GM18861 (cell line): ENCODE data around the gene SLC35B3.
"Not testable (repeated sequence)": the region's sequence is repeated elsewhere in the genome, so short reads cannot be mapped to it uniquely, and the experiment has no call there.

Source experiments
- ATAC-seq: cut with Tn5 transposase; IDR thresholded peaks from one replicate; pipeline ENCODE4 v1.9.1; 2021; ENCODE audit not compliant: unreplicated experiment

The SLC35B3 gene

GRCh38 chr6:8435093-8435844 is at the start of gene SLC35B3:
Gene SLC35B3, minus strand, starts transcription at chr6:8435545.
- ATAC-seq, result peak; percentile 98

- no peak for ATAC-seq
These were observed 48.3 kb upstream of the SLC35B3 start for GRCh38 chr6:8483650-8484049.

GRCh38 chr6:8481727-8482126 is 46.4 kb upstream of the SLC35B3 start:
- peak; percentile 64 for ATAC-seq

- ATAC-seq, result no peak
These were observed 43.1 kb upstream of the SLC35B3 start for GRCh38 chr6:8478418-8478817.

GRCh38 chr6:8476656-8477055 is 41.3 kb upstream of the SLC35B3 start:
- ATAC-seq, result no peak

GRCh38 chr6:8468552-8469356 is 33.4 kb upstream of the SLC35B3 start:
- no peak for ATAC-seq

GRCh38 chr6:8462694-8463093 is 27.3 kb upstream of the SLC35B3 start:
- no peak for ATAC-seq

GRCh38 chr6:8462169-8462568 is 26.8 kb upstream of the SLC35B3 start:
- ATAC-seq, result no peak

GRCh38 chr6:8446391-8446790 is 11.0 kb upstream of the SLC35B3 start:
- no peak for ATAC-seq

- ATAC-seq, result not testable (repeated sequence)
These were observed 10.6 kb upstream of the SLC35B3 start for GRCh38 chr6:8445930-8446329.

GRCh38 chr6:8442150-8442549 is 6.8 kb upstream of the SLC35B3 start:
- ATAC-seq, result no peak

GRCh38 chr6:8441452-8441851 is 6.1 kb upstream of the SLC35B3 start:
- ATAC-seq, result no peak

- ATAC-seq, result no peak
These were observed 4.4 kb upstream of the SLC35B3 start for GRCh38 chr6:8439601-8440268.

GRCh38 chr6:8437813-8438212 is 2.5 kb upstream of the SLC35B3 start:
- no peak for ATAC-seq

- ATAC-seq, result no peak
These were observed 1.6 kb upstream of the SLC35B3 start for GRCh38 chr6:8436966-8437365.

GRCh38 chr6:8435845-8436168 is 462 bp upstream of the SLC35B3 start:
- ATAC-seq, result no peak

- peak; percentile 9 for ATAC-seq
These were observed 635 bp downstream of the SLC35B3 start for GRCh38 chr6:8434727-8435092.

- ATAC-seq, result no peak
These were observed 2.7 kb downstream of the SLC35B3 start for GRCh38 chr6:8432614-8433013.

- no peak for ATAC-seq
These were observed 5.5 kb downstream of the SLC35B3 start for GRCh38 chr6:8429821-8430220.

- ATAC-seq, result not testable (repeated sequence)
These were observed 8.8 kb downstream of the SLC35B3 start for GRCh38 chr6:8426544-8426943.

- no peak for ATAC-seq
These were observed 15.2 kb downstream of the SLC35B3 start for GRCh38 chr6:8420031-8420588.

- ATAC-seq, result no peak
These were observed 19.4 kb downstream of the SLC35B3 start for GRCh38 chr6:8415913-8416312.
